ENCODE results near the gene TMPRSS2.

DNA sequence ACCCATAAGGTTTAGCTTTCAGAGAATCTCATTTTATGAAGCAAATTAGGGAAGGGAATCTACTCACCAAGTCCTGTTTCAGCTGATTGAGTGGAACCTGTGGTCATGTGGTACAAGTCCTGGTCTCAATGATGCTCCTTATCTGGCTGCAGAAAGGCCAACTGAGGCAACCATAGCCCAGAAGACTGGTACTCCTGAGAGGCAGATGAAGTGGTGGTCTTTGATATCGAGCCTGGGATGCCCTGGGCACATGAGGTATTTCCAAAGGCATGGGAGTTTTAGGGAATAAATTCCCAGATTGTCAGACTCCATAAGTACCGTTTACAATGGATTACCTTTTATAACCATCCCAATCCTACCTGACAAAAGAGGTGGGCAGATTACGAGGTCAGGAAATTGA lies 78.7 kb downstream of the TMPRSS2 start:
- TF ChIP-seq, protein P1, sequence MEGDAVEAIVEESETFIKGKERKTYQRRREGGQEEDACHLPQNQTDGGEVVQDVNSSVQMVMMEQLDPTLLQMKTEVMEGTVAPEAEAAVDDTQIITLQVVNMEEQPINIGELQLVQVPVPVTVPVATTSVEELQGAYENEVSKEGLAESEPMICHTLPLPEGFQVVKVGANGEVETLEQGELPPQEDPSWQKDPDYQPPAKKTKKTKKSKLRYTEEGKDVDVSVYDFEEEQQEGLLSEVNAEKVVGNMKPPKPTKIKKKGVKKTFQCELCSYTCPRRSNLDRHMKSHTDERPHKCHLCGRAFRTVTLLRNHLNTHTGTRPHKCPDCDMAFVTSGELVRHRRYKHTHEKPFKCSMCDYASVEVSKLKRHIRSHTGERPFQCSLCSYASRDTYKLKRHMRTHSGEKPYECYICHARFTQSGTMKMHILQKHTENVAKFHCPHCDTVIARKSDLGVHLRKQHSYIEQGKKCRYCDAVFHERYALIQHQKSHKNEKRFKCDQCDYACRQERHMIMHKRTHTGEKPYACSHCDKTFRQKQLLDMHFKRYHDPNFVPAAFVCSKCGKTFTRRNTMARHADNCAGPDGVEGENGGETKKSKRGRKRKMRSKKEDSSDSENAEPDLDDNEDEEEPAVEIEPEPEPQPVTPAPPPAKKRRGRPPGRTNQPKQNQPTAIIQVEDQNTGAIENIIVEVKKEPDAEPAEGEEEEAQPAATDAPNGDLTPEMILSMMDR (IDR thresholded peaks at IDR 0.05): no peak
- TF ChIP-seq POLR2A (IDR thresholded peaks at IDR 0.05): no peak

Measured in thyroid gland (tissue), 4 donors.